ENCODE results near the gene PSMD9. TPM values are rescaled to one million over a fixed set of nuclear protein-coding genes. Genes with fewer than 3 reads are reported as not detected.

PSMD9 gene
- total RNA-seq, 2 experiments from 2014 or later: 89.2 to 142 TPM

DNA sequence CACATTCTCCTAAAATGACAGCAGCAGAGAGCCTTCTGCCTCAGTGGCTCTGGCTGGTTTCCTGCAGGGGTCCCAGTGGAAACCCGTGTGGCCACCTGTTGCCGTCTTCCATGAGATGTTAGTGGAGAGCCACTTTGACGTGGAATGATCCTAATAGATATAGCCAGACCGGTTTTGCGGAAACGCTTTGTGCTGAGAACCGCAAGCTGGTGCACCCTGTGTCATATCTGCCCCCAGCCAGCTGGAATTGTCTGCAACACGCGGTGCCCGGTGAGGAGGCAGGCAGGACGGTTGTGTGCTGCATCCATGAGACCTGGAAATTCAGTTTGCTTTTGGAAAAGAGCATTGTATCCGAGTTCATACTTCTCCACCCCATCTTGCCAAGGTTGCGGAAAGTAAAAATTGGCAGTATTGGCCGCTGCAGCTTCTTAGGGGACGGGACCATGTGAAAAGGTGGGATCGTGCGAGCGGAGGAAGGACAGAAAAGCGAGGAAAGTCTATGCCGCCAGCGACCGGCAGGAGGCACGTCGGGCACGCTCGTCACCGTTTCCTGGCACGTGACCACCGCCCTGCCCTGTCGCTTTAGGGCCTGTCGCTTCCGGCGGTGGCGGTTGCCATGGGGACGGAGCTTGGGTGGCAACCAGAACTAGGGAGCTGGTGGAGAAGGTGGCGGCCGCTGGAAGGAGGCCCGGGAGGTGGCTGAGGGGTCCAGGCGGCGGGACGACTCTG, 29.5 kb downstream of the PSMD9 start, which contains the start of gene CFAP251:
Gene CFAP251, plus strand, starts transcription at position 643 of the 729 bp plus-strand sequence. CDS start 2,714 bp downstream, outside the sequence.
- H3K36me3 ChIP-seq (ENCODE audit: insufficient read depth, low read length): peaks cover 50% of the 10 kb centered on the region
- H3K27ac ChIP-seq (ENCODE audit: low read depth, low read length, poor library complexity, severe bottlenecking): peak within 1 kb of the TSS; percentile 45
- intact Hi-C loops (cut with micrococcal nuclease; ENCODE audit: unreplicated experiment): loop anchor here (1.0 to 5.0 kb wide), 6 partner anchors 62 to 274 kb away; no protein-coding TSS in a partner anchor
- H4K20me1 ChIP-seq (ENCODE audit: insufficient read depth, low read length): no peaks in the 10 kb centered on the region
- no peaks in the 10 kb centered on the region for H3K9me3 ChIP-seq (ENCODE audit: low read length)
- no peak within 1 kb of the TSS for H2AFZ ChIP-seq (ENCODE audit: low read length)
- peaks cover 6% of the 10 kb centered on the region; the same call in 1 of the 2 replicates for H3K79me2 ChIP-seq (ENCODE audit: insufficient read depth, low read depth, low read length)
- peak within 1 kb of the TSS; percentile 81 for H3K4me2 ChIP-seq (ENCODE audit: low read length)
- no peaks in the 10 kb centered on the region for H3K9me2 ChIP-seq (ENCODE audit: insufficient read depth, low read length)
- H3K4me1 ChIP-seq (ENCODE audit: insufficient read depth, low read length, poor library complexity, severe bottlenecking): peaks cover 37% of the 10 kb centered on the region
- TF ChIP-seq, protein P1, sequence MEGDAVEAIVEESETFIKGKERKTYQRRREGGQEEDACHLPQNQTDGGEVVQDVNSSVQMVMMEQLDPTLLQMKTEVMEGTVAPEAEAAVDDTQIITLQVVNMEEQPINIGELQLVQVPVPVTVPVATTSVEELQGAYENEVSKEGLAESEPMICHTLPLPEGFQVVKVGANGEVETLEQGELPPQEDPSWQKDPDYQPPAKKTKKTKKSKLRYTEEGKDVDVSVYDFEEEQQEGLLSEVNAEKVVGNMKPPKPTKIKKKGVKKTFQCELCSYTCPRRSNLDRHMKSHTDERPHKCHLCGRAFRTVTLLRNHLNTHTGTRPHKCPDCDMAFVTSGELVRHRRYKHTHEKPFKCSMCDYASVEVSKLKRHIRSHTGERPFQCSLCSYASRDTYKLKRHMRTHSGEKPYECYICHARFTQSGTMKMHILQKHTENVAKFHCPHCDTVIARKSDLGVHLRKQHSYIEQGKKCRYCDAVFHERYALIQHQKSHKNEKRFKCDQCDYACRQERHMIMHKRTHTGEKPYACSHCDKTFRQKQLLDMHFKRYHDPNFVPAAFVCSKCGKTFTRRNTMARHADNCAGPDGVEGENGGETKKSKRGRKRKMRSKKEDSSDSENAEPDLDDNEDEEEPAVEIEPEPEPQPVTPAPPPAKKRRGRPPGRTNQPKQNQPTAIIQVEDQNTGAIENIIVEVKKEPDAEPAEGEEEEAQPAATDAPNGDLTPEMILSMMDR (conservative IDR thresholded peaks at IDR 0.05; ENCODE audit: low read length): peak; percentile 75
- TF ChIP-seq EZH2phosphoT487 (IDR thresholded peaks at IDR 0.05; ENCODE audit: borderline replicate concordance, low read depth, low read length): no peak
- H3K4me3 ChIP-seq (ENCODE audit: low read depth, low read length, poor library complexity, severe bottlenecking): peak within 1 kb of the TSS; percentile 69
- DNase-seq (ENCODE audit: low spot score): peak; percentile 96
- CTCF ChIA-PET (ENCODE audit: unreplicated experiment): interaction anchor here (0.5 to 1.2 kb wide), 5 partner anchors 61 to 274 kb away, joined by 3 to 5 read pairs (median 3); no protein-coding TSS in a partner anchor
- POLR2A ChIA-PET: interaction anchor here (1.0 to 2.3 kb wide), 4 partner anchors 63 to 110 kb away, joined by 3 to 11 read pairs (median 6); no protein-coding TSS in a partner anchor
- BruUV-seq (replicated peaks): no TSS peak

DNA sequence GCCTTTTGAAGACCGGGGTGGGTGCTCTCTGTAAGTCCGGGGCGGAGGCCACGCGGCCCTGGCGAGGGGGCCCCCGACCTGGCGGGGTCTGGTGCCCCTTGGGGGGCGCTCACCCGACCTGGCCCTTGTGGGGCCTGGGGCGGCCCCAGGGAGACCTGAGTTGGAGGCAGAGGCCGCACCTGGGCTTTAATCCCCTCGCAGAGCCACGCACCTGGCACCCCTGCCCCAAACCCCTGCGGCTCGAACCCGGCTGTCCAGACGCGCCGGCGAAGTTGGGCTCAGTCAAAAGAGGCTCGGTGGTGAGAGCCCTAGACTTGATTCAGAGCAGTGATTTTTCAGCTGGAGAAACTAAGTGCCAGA, 30.1 kb downstream of the PSMD9 start:
- Histone ChIP-seq H3K27ac (ENCODE audit: low read depth, low read length, poor library complexity, severe bottlenecking) (peak overlapping the region; percentile 45), H3K4me3 (ENCODE audit: low read depth, low read length, poor library complexity, severe bottlenecking) (peak overlapping the region; percentile 69), H2AFZ (ENCODE audit: low read length) (no peak overlapping the region), H4K20me1 (ENCODE audit: insufficient read depth, low read length) (no peaks in the 10 kb centered on the region), H3K4me2 (ENCODE audit: low read length) (peak overlapping the region; percentile 81), H3K4me1 (ENCODE audit: insufficient read depth, low read length, poor library complexity, severe bottlenecking) (peaks cover 37% of the 10 kb centered on the region), H3K79me2 (ENCODE audit: insufficient read depth, low read depth, low read length) (peaks cover 6% of the 10 kb centered on the region; the same call in 1 of the 2 replicates), H3K9me3 (ENCODE audit: low read length) (no peaks in the 10 kb centered on the region), H3K9me2 (ENCODE audit: insufficient read depth, low read length) (no peaks in the 10 kb centered on the region), H3K36me3 (ENCODE audit: insufficient read depth, low read length) (peaks cover 44% of the 10 kb centered on the region)
- POLR2A ChIA-PET: interaction anchor here (1.2 to 2.3 kb wide), 3 partner anchors 84 to 109 kb away, joined by 5 to 11 read pairs (median 6); no protein-coding TSS in a partner anchor
- no TSS peak for BruUV-seq (replicated peaks)
- TF ChIP-seq, protein P1 (conservative IDR thresholded peaks at IDR 0.05; ENCODE audit: low read length): peak; percentile 53; the same call in 1 of the 2 replicates
- TF ChIP-seq EZH2phosphoT487 (IDR thresholded peaks at IDR 0.05; ENCODE audit: borderline replicate concordance, low read depth, low read length): no peak
- CTCF ChIA-PET (ENCODE audit: unreplicated experiment): interaction anchor here (0.5 to 1.2 kb wide), 5 partner anchors 60 to 273 kb away, joined by 3 to 5 read pairs (median 3); no protein-coding TSS in a partner anchor
- DNase-seq (ENCODE audit: low spot score): peak; percentile 63
- intact Hi-C loops (cut with micrococcal nuclease; ENCODE audit: unreplicated experiment): loop anchor here (1.0 to 5.0 kb wide), 5 partner anchors 62 to 274 kb away; no protein-coding TSS in a partner anchor
